Measurements from ENCODE around the gene FEZF1.

FEZF1 gene

DNA sequence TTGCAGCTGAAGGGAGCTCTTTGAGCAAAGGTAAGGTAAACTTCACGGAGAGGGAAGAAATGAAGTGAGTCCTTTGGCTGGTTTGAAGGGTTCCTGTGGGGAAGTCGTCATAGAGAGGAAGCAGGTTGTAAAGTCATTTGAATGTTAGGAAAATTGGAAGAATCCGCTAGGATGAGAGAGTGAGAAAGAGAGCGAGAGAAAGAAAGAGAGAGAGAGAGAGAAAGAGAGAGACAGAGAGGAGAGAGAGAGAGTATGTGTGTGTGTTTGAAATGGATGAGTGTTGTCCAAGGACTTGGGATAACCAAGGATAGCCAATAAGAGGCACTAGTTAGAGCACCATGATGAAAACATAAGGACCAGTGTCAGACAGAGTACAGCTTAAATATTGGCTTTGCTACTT, 43.1 kb downstream of the FEZF1 start:
- DNase-seq: no peak

DNA sequence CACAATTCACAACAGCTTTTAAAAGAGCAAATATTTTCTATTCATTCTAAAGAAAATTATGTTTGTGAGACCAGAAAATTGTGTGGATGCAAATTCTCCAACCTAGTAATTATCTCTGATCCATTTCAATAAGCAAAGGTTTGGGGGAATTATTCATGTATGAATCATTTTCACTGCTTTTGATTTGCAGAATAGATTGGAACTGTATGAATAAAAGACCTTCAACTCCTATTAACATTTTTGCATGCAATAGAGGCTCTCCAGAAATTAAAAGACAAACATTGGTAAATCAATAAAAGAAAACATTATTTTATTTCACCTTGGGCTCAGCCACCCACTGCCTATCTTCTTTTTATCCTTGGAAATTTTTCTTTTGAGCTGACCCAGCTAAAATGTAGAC, 43.5 kb downstream of the FEZF1 start:
- no peak for DNase-seq

GRCh38 chr7:122260336-122260735, 44.2 kb downstream of the FEZF1 start:
- no peak for DNase-seq

DNA sequence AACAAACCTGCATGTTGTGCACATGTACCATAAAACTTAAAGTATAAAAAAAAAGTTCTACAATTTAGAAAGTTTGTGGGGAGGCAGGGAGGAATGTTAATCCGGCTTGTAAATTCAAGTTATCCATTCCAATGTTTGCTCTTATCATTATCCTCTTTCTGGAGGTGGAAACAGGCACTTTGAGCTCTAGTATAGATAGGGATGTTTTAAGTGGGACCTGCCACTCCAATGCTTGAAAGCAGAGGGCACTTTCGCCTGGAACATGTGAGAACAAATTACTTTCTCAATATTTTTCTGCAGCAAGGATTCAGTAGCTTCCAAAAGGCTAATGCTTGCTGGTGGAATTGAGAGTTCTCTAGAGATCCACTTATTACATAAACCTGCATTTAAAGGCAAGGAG, 45.6 kb downstream of the FEZF1 start:
- DNase-seq: no peak

DNA sequence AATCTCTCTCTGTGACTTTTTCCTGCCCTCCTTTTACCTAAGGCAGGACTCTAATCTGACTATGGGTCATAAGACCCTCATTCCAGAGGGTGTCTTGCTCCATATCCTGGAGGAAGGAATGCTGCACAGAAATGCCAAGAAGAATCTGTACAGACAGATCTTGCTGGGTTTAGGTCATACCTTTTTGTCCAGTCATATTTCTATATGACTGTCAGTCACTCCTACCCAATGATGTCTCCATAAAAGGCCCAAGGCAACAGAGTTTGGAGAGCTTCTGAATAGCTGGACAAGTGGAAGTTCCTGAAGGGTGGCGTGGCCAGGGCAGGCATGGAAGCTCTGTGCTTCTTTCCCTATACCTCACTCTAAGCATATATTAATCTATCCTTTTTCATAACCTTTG, 47.5 kb downstream of the FEZF1 start:
- DNase-seq: no peak

GRCh38 chr7:122256046-122256445, 48.5 kb downstream of the FEZF1 start:
- no peak for DNase-seq

GRCh38 chr7:122255454-122255853, 49.1 kb downstream of the FEZF1 start:
- no peak for DNase-seq
